ENCODE results near the gene RSL24D1. TPM values are rescaled to one million over a fixed set of nuclear protein-coding genes. Genes with fewer than 3 reads are reported as not detected.
A peak's percentile ranks its signal among the peaks of the same experiment; 100 is the strongest.

RSL24D1 gene
- total and polyA plus RNA-seq, 9 of the 15 experiments (the other 6 are each of a cell fraction or from before 2014, with no cell fraction given), result 133 to 324 (median 223) TPM

GRCh38 chr15:55196458-55197361 lies at the start of gene RSL24D1 (continued):
- TF ChIP-seq TCF7L2 (IDR thresholded peaks at IDR 0.05; ENCODE audit: low read depth, low read length), result peak; percentile 37; the same call in 1 of the 2 replicates
- TF ChIP-seq ETV5 (CRISPR knock-in tag; IDR thresholded peaks at IDR 0.05; ENCODE audit: low read depth), result peak; percentile 91
- 0 out of 2 replicates have a peak, but pooled peaks have one; percentile 48 for TF ChIP-seq DPF2 (IDR thresholded peaks at IDR 0.05)
- TF ChIP-seq SMARCA4 (IDR thresholded peaks at IDR 0.05), result 0 out of 2 replicates have a peak, but pooled peaks have one; percentile 39
- TF ChIP-seq TAF9B (IDR thresholded peaks at IDR 0.05; ENCODE audit: partially characterized antibody), result peak; percentile 76
- peak; percentile 87 for TF ChIP-seq ELF1 (tag; IDR thresholded peaks at IDR 0.05)
- TF ChIP-seq ERF (CRISPR knock-in tag; IDR thresholded peaks at IDR 0.05), result peak; percentile 89; the same call in 1 of the 2 replicates
- peak; percentile 69; the same call in 1 of the 2 replicates for TF ChIP-seq NR2C2 (CRISPR knock-in tag; IDR thresholded peaks at IDR 0.05)
- peak; percentile 91 for TF ChIP-seq NR2C2 (tag; IDR thresholded peaks at IDR 0.05)
- no peak for TF ChIP-seq MBD1 (CRISPR knock-in tag; IDR thresholded peaks at IDR 0.05)
- peak in 1 of 2 experiments; percentile 90; a peak in 2 of 4 replicates for TF ChIP-seq KDM4B (IDR thresholded peaks at IDR 0.05; ENCODE audit: borderline replicate concordance in 2 of 2, low read depth in 1 of 2)
- TF ChIP-seq CTCFL (IDR thresholded peaks at IDR 0.05; ENCODE audit: borderline replicate concordance, insufficient read depth, low read depth, low read length, poor library complexity, severe bottlenecking), result peak; percentile 40
- 0 out of 2 replicates have a peak, but pooled peaks have one; percentile 26 for TF ChIP-seq E2F4 (CRISPR knock-in tag; IDR thresholded peaks at IDR 0.05; ENCODE audit: low read depth)
- peak; percentile 99 for TF ChIP-seq CEBPG (CRISPR knock-in tag; IDR thresholded peaks at IDR 0.05)
- peak; percentile 98 to 99 for TF ChIP-seq CEBPG (tag; conservative IDR thresholded peaks at IDR 0.05 in 1 of 2, IDR thresholded peaks at IDR 0.05 in 1 of 2)
- peak; percentile 79; the same call in 1 of the 2 replicates for TF ChIP-seq BRD4 (IDR thresholded peaks at IDR 0.05)
- 0 out of 2 replicates have a peak, but pooled peaks have one; percentile 71 for TF ChIP-seq HMGXB4 (CRISPR knock-in tag; IDR thresholded peaks at IDR 0.05)
- peak; percentile 85 for TF ChIP-seq POLR2B (IDR thresholded peaks at IDR 0.05; ENCODE audit: low read depth, partially characterized antibody)
- peak; percentile 20; the same call in 1 of the 2 replicates for TF ChIP-seq CBX1 (IDR thresholded peaks at IDR 0.05; ENCODE audit: low read depth)
- TF ChIP-seq CCAR2 (IDR thresholded peaks at IDR 0.05; ENCODE audit: low read depth, low read length), result no peak
- no peak for TF ChIP-seq KDM2B (CRISPR knock-in tag; IDR thresholded peaks at IDR 0.05)

All from K562 (cell line).